ENCODE measurements around the gene GPR137. TPM values are rescaled to one million over a fixed set of nuclear protein-coding genes. Genes with fewer than 3 reads are reported as not detected.

The GPR137 gene
- total RNA-seq, 1 experiment from 2014 or later: 32.4 TPM

DNA sequence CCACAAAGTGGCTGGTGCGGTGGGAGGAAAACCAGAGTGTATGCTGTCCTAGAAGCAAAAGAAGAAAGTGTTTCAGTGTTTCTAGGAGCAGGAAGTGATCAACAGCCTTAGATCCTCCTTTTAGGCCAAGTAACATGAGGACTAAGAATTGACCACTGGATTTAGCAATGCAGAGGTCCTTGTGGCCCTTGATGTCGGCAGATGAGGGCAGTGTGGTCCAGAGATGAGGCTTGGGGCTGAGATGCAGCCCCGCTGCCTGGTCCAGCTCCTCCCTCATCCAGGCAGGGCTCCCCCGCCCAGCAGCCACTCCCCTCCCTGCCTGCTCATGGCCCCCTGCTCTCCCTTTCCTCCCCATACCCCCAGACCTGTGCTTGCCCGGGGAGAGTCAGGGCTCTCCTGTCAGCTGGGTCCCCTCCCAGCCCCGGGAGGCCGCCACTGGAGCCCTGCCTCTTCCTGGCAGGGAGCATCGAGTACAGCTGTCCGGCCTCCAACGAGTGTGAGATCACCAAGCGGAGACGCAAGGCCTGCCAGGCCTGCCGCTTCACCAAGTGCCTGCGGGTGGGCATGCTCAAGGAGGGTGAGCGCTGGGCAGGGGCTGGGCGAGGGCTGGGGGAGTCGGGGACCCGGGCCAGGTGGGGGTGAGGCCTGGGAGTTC is 28.0 kb downstream of the GPR137 start:
- no peak for ATAC-seq
- H3K27ac ChIP-seq (ENCODE audit: low read length): no peak overlapping the region
- H3K9me3 ChIP-seq (ENCODE audit: low read length): no peaks in the 10 kb centered on the region
- H3K36me3 ChIP-seq (ENCODE audit: low read depth, low read length): peaks cover 11% of the 10 kb centered on the region
- no peak overlapping the region for H3K4me3 ChIP-seq (ENCODE audit: low read length)
- intact Hi-C loops (cut with micrococcal nuclease): no loop called here
- H3F3A ChIP-seq (ENCODE audit: low read length, unreplicated experiment): peaks cover 7% of the 10 kb centered on the region
- DNase-seq: no peak
- no peak overlapping the region for H2AFZ ChIP-seq (ENCODE audit: low read length)
- ChIA-PET CTCF (no interaction called here), POLR2A (ENCODE audit: unreplicated experiment) (no interaction called here)
- no peak overlapping the region for H3K9ac ChIP-seq (ENCODE audit: low read length)
- H3K9me2 ChIP-seq (replicated peaks; ENCODE audit: low read length): no peaks in the 10 kb centered on the region
- no peaks in the 10 kb centered on the region for H4K20me1 ChIP-seq (ENCODE audit: low read length)
- BruUV-seq (replicated peaks): no TSS peak
- peaks cover 46% of the 10 kb centered on the region for H3K79me2 ChIP-seq (ENCODE audit: low read length)
- peaks cover 5% of the 10 kb centered on the region for H3K4me1 ChIP-seq (ENCODE audit: insufficient read depth, low read length)
- H3K4me2 ChIP-seq (ENCODE audit: low read length): no peak overlapping the region
- H3K27me3 ChIP-seq (ENCODE audit: low read length): no peaks in the 10 kb centered on the region
- TF ChIP-seq, protein P1, sequence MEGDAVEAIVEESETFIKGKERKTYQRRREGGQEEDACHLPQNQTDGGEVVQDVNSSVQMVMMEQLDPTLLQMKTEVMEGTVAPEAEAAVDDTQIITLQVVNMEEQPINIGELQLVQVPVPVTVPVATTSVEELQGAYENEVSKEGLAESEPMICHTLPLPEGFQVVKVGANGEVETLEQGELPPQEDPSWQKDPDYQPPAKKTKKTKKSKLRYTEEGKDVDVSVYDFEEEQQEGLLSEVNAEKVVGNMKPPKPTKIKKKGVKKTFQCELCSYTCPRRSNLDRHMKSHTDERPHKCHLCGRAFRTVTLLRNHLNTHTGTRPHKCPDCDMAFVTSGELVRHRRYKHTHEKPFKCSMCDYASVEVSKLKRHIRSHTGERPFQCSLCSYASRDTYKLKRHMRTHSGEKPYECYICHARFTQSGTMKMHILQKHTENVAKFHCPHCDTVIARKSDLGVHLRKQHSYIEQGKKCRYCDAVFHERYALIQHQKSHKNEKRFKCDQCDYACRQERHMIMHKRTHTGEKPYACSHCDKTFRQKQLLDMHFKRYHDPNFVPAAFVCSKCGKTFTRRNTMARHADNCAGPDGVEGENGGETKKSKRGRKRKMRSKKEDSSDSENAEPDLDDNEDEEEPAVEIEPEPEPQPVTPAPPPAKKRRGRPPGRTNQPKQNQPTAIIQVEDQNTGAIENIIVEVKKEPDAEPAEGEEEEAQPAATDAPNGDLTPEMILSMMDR (conservative IDR thresholded peaks at IDR 0.05; ENCODE audit: low read depth, low read length): no peak
- TF ChIP-seq EZH2 (IDR thresholded peaks at IDR 0.05; ENCODE audit: low read length, unreplicated experiment) (no peak), EZH2phosphoT487 (IDR thresholded peaks at IDR 0.05; ENCODE audit: borderline replicate concordance, low read length) (no peak)

DNA sequence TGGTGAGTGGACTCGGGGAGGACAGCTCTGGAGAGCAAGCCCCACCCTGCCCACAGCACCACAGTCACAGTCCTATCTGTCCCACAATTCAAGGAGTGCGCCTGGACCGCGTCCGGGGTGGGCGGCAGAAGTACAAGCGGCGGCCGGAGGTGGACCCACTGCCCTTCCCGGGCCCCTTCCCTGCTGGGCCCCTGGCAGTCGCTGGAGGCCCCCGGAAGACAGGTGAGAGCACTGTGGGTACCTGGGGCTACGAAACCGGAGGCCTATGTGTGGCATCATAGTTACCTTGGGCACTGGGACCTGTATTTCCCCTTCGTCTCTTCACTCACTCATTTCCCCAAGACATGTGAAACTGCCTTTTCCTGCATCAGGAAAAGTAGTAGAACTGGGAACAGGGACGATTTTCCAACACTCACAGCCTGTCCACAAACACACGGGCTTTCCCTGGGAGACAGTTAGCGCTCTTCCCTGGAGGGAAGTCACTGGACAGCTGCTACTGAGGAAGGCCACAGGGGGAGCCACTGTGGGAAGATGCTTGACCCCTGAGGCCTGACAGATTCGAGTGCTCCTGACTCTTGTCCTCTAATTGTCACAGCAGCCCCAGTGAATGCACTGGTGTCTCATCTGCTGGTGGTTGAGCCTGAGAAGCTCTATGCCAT is 28.6 kb downstream of the GPR137 start:
- ATAC-seq: no peak
- intact Hi-C loops (cut with micrococcal nuclease): no loop called here
- H3K27me3 ChIP-seq (ENCODE audit: low read length): no peaks in the 10 kb centered on the region
- no peak overlapping the region for H3K27ac ChIP-seq (ENCODE audit: low read length)
- POLR2A ChIA-PET (ENCODE audit: unreplicated experiment): no interaction called here
- no peaks in the 10 kb centered on the region for H3K9me2 ChIP-seq (replicated peaks; ENCODE audit: low read length)
- H3K4me3 ChIP-seq (ENCODE audit: low read length): no peak overlapping the region
- no peaks in the 10 kb centered on the region for H4K20me1 ChIP-seq (ENCODE audit: low read length)
- peaks cover 11% of the 10 kb centered on the region for H3K36me3 ChIP-seq (ENCODE audit: low read depth, low read length)
- TF ChIP-seq EZH2phosphoT487 (IDR thresholded peaks at IDR 0.05; ENCODE audit: borderline replicate concordance, low read length) (no peak), EZH2 (IDR thresholded peaks at IDR 0.05; ENCODE audit: low read length, unreplicated experiment) (no peak)
- TF ChIP-seq, protein P1 (conservative IDR thresholded peaks at IDR 0.05; ENCODE audit: low read depth, low read length): peak; percentile 51; the same call in 1 of the 2 replicates
- H2AFZ ChIP-seq (ENCODE audit: low read length): no peak overlapping the region
- peaks cover 7% of the 10 kb centered on the region for H3F3A ChIP-seq (ENCODE audit: low read length, unreplicated experiment)
- no peak for DNase-seq
- no peak overlapping the region for H3K9ac ChIP-seq (ENCODE audit: low read length)
- H3K4me2 ChIP-seq (ENCODE audit: low read length): no peak overlapping the region
- CTCF ChIA-PET: interaction anchor here (1.0 kb wide), 1 partner anchor 41 kb away, joined by 3 read pairs; no protein-coding TSS in a partner anchor
- peaks cover 10% of the 10 kb centered on the region for H3K4me1 ChIP-seq (ENCODE audit: insufficient read depth, low read length)
- peaks cover 51% of the 10 kb centered on the region for H3K79me2 ChIP-seq (ENCODE audit: low read length)
- H3K9me3 ChIP-seq (ENCODE audit: low read length): no peaks in the 10 kb centered on the region
- BruUV-seq (replicated peaks): no TSS peak

Measured in PC-3 (cell line).